Fibroblast of peridontal ligament (primary cell): ENCODE measurements around the gene PRDM16.

Experiments
- DNase-seq: peaks from one replicate; pipeline ENCODE4 v3.0.0-alpha.2; 2010; ENCODE audit errors: extremely low read depth

PRDM16 gene

GRCh38 chr1:3103967-3104677 lies 35.1 kb downstream of the PRDM16 start:
- no peak for DNase-seq

- peak; percentile 55 for DNase-seq
These were observed 36.3 kb downstream of the PRDM16 start for GRCh38 chr1:3105167-3105863.

GRCh38 chr1:3106216-3106615 lies 37.2 kb downstream of the PRDM16 start:
- no peak for DNase-seq

- DNase-seq, result no peak
These were observed 38.2 kb downstream of the PRDM16 start for GRCh38 chr1:3107201-3107600.

- DNase-seq, result no peak
These were observed 40.4 kb downstream of the PRDM16 start for GRCh38 chr1:3109355-3109754.

GRCh38 chr1:3111348-3112021 lies 42.5 kb downstream of the PRDM16 start:
- no peak for DNase-seq

- DNase-seq, result no peak
These were observed 43.5 kb downstream of the PRDM16 start for GRCh38 chr1:3112526-3112925.

- no peak for DNase-seq
These were observed 44.2 kb downstream of the PRDM16 start for GRCh38 chr1:3113047-3113740.

- DNase-seq, result no peak
These were observed 44.7 kb downstream of the PRDM16 start for GRCh38 chr1:3113741-3114056.

- DNase-seq, result no peak
These were observed 45.2 kb downstream of the PRDM16 start for GRCh38 chr1:3114131-3114744.

- DNase-seq, result no peak
These were observed 45.8 kb downstream of the PRDM16 start for GRCh38 chr1:3114846-3115245.

GRCh38 chr1:3115275-3116149 lies 46.5 kb downstream of the PRDM16 start:
- DNase-seq, result no peak

- DNase-seq, result no peak
These were observed 47.1 kb downstream of the PRDM16 start for GRCh38 chr1:3116150-3116510.

GRCh38 chr1:3116560-3116959 lies 47.6 kb downstream of the PRDM16 start:
- no peak for DNase-seq

GRCh38 chr1:3117879-3118278 lies 48.9 kb downstream of the PRDM16 start:
- no peak for DNase-seq

GRCh38 chr1:3119061-3119460 lies 50.1 kb downstream of the PRDM16 start:
- DNase-seq, result no peak

GRCh38 chr1:3119725-3120124 lies 50.7 kb downstream of the PRDM16 start:
- DNase-seq, result no peak

- no peak for DNase-seq
These were observed 51.1 kb downstream of the PRDM16 start for GRCh38 chr1:3120140-3120539.

- DNase-seq, result no peak
These were observed 52.0 kb downstream of the PRDM16 start for GRCh38 chr1:3120994-3121393.

GRCh38 chr1:3121401-3122210 lies 52.6 kb downstream of the PRDM16 start:
- no peak for DNase-seq
